MCF 10A (cell line): ENCODE results near the gene CDH1. TPM values are rescaled to one million over a fixed set of nuclear protein-coding genes. Genes with fewer than 3 reads are reported as not detected.
A peak's percentile ranks its signal among the peaks of the same experiment; 100 is the strongest.

Source experiments
- BruUV-seq: library from RNA; stranded (reverse); fragments of 400-500 nt; replicated peaks from 2 replicates; lab custom pipeline; 2021; lab: Mats Ljungman, UMichigan
- CTCF ChIA-PET: fragments of 300-600 bp; sonication (Branson Sonifier 250); formaldehyde crosslinking; extraction: SDS; loops from one replicate; lab custom pipeline; 2021; ENCODE audit warnings: antibody characterized with exemption, inconsistent platforms; lab: Yijun Ruan, JAX
- POLR2A ChIA-PET: fragments of 300-600, 350-650 bp; sonication (Branson Sonifier 250); formaldehyde crosslinking; extraction: SDS; loops from one replicate; lab custom pipeline; 2020; ENCODE audit warnings: antibody characterized with exemption, inconsistent platforms; lab: Yijun Ruan, JAX
- DNase-seq: peaks from one replicate; pipeline ENCODE4 v3.0.0-alpha.2; 2018; ENCODE audit not compliant: unreplicated experiment
- H3K27ac Mint-ChIP-seq: one replicate; pipeline ENCODE4 v1.8.0; 2022; ENCODE audit warnings: mild to moderate bottlenecking, low read depth, mixed read lengths; ENCODE audit not compliant: unreplicated experiment
- H3K27me3 Mint-ChIP-seq: one replicate; pipeline ENCODE4 v1.8.0; 2022; ENCODE audit warnings: mixed read lengths; ENCODE audit not compliant: insufficient read depth, unreplicated experiment
- H3K36me3 Mint-ChIP-seq: one replicate; pipeline ENCODE4 v1.8.0; 2022; ENCODE audit warnings: mild to moderate bottlenecking, moderate library complexity, mixed read lengths; ENCODE audit not compliant: insufficient read depth, unreplicated experiment
- H3K4me1 Mint-ChIP-seq: one replicate; pipeline ENCODE4 v1.8.0; 2022; ENCODE audit warnings: mixed read lengths; ENCODE audit not compliant: insufficient read depth, unreplicated experiment
- H3K4me3 Mint-ChIP-seq: one replicate; pipeline ENCODE4 v1.8.0; 2022; ENCODE audit warnings: mild to moderate bottlenecking, moderate library complexity, mixed read lengths; ENCODE audit not compliant: unreplicated experiment
- H3K9me3 Mint-ChIP-seq: one replicate; pipeline ENCODE4 v1.8.0; 2022; ENCODE audit warnings: mixed read lengths; ENCODE audit not compliant: unreplicated experiment
- intact Hi-C: fragments of 100-400 bp; cut with micrococcal nuclease; formaldehyde crosslinking; loops from 2 replicates; pipeline ENCODE4 v1.14.1; 2022
- total RNA-seq: library from RNA; stranded (reverse); gene quantifications from 2 replicates; pipeline ENCODE4 v1.2.3, GENCODE V29; 2022
- TF ChIP-seq, protein P1 (sequence below): fragments of 200-600 bp; IDR thresholded peaks from one replicate; pipeline ENCODE4 v1.8.0; 2022; ENCODE audit warnings: antibody characterized with exemption, mild to moderate bottlenecking; ENCODE audit not compliant: unreplicated experiment

CDH1 gene
- total RNA-seq, 1 experiment from 2014 or later, result 37.6 TPM

DNA sequence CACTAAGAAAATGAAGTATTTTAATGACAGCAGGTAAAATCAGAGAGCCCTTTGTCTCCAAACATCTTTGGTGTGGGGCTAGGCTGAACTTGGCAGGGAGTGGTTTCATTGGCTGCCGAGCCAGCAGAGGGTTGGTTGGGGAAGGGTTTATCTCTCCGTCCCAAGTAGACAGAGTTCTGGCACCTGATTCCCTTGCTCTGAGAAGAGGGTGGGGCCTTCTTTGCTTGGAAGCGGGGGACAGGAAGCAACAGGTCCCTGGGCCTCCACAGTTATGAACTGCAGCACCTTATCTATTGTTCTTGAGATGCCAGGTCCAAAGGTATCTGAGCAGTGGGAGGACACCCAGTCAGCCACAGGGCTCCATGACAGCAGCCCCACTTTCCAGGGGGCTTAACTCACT, 12.3 kb upstream of the CDH1 start:
- H3K36me3 Mint-ChIP-seq, result no peaks in the 10 kb centered on the region
- H3K27ac Mint-ChIP-seq, result no peak overlapping the region
- H3K4me1 Mint-ChIP-seq, result no peaks in the 10 kb centered on the region
- POLR2A ChIA-PET, result no interaction called here
- TF ChIP-seq, protein P1, sequence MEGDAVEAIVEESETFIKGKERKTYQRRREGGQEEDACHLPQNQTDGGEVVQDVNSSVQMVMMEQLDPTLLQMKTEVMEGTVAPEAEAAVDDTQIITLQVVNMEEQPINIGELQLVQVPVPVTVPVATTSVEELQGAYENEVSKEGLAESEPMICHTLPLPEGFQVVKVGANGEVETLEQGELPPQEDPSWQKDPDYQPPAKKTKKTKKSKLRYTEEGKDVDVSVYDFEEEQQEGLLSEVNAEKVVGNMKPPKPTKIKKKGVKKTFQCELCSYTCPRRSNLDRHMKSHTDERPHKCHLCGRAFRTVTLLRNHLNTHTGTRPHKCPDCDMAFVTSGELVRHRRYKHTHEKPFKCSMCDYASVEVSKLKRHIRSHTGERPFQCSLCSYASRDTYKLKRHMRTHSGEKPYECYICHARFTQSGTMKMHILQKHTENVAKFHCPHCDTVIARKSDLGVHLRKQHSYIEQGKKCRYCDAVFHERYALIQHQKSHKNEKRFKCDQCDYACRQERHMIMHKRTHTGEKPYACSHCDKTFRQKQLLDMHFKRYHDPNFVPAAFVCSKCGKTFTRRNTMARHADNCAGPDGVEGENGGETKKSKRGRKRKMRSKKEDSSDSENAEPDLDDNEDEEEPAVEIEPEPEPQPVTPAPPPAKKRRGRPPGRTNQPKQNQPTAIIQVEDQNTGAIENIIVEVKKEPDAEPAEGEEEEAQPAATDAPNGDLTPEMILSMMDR, result no peak
- no peaks in the 10 kb centered on the region for H3K27me3 Mint-ChIP-seq
- CTCF ChIA-PET, result no interaction called here
- BruUV-seq, result no TSS peak
- no peak overlapping the region for H3K4me3 Mint-ChIP-seq
- DNase-seq, result no peak
- H3K9me3 Mint-ChIP-seq, result no peaks in the 10 kb centered on the region
- intact Hi-C loops, result no loop called here

- Mint-ChIP-seq H3K9me3 (no peaks in the 10 kb centered on the region), H3K27me3 (no peaks in the 10 kb centered on the region), H3K4me1 (peaks cover 10% of the 10 kb centered on the region), H3K27ac (no peak overlapping the region), H3K36me3 (no peaks in the 10 kb centered on the region), H3K4me3 (no peak overlapping the region)
- intact Hi-C loops, result no loop called here
- BruUV-seq, result no TSS peak
- TF ChIP-seq, protein P1, result no peak
- DNase-seq, result no peak
- POLR2A ChIA-PET, result no interaction called here
- CTCF ChIA-PET, result interaction anchor here (1.0 to 1.7 kb wide), 2 partner anchors 24 to 200 kb away, joined by 3 to 7 read pairs; no protein-coding TSS in a partner anchor
Measured at GRCh38 chr16:68728523-68728922, 8.6 kb upstream of the CDH1 start.

DNA sequence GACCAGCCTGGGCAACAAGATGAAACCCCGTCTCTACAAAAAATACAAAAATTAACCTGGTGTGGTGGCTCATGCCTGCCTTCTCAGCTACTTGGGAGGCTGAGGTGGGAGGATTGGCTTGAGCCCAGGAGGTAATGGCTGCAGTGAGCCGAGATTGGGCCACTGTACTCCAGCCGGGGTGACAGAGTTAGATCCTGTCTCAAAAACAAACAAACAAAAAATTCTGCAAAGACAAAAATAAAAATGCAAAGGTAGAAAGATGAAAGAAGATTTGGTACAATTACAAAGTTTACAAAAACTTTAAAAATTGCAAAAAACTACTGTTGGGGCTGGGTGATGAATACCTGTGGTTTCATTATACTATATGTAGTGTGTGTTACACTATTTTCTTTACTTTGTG, 5.5 kb upstream of the CDH1 start:
- Mint-ChIP-seq H3K36me3 (no peaks in the 10 kb centered on the region), H3K27ac (no peak overlapping the region), H3K4me1 (peaks cover 10% of the 10 kb centered on the region), H3K9me3 (no peaks in the 10 kb centered on the region), H3K27me3 (no peaks in the 10 kb centered on the region), H3K4me3 (no peak overlapping the region)
- BruUV-seq, result no TSS peak
- POLR2A ChIA-PET, result no interaction called here
- CTCF ChIA-PET, result no interaction called here
- no peak for DNase-seq
- intact Hi-C loops, result no loop called here
- TF ChIP-seq, protein P1, result no peak

DNA sequence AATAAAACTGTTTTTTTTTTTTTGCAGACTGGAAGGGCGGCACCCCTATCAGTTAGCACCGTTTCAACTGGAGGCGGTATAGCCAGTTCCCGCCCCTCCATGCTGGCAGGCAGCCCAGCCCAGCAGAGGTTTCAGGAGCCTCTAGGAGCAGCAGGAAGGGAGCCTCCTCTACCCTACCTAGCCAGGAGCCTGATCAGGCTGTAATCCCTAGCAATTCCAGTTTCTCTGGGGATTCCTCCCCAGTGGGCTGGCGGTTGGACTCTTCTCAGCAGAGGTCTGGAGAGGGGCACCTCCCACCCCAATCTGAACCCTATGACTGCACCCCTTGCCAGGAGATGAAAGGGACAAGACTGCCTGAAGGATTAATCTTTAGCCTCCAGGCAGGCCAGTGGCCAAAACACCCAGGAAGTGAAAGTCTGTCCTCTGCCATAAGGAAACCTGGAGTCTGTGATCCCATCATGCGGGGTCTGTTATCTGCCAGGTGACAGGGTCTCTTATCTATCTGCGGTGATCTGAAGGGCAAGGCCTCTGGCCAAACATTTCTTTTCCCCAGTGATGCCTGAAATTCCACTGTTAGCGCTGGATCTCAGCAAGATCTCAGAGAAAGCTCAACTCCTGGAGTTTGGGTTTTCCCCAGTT, 4.9 kb upstream of the CDH1 start:
- Mint-ChIP-seq H3K9me3 (no peaks in the 10 kb centered on the region), H3K27ac (no peak overlapping the region), H3K4me3 (no peak overlapping the region), H3K4me1 (peaks cover 10% of the 10 kb centered on the region), H3K27me3 (no peaks in the 10 kb centered on the region), H3K36me3 (no peaks in the 10 kb centered on the region)
- BruUV-seq, result no TSS peak
- CTCF ChIA-PET, result no interaction called here
- TF ChIP-seq, protein P1, result no peak
- intact Hi-C loops, result no loop called here
- peak; percentile 77 for DNase-seq
- POLR2A ChIA-PET, result no interaction called here
